K562 (cell line): ENCODE data around the gene PPM1L.

Experiments
- CC2D1A ChIP-seq: fragments of 450-650 bp; IDR thresholded peaks from 2 replicates; pipeline ENCODE4 v1.6.1; 2017; ENCODE audit warnings: mild to moderate bottlenecking
- CLOCK ChIP-seq: fragments of 250-450 bp; sonication (Bioruptor Pico); IDR thresholded peaks from 2 replicates; pipeline ENCODE4 v1.4.0; 2020; ENCODE audit warnings: mild to moderate bottlenecking, moderate library complexity, borderline replicate concordance
- DNMT1 ChIP-seq: fragments of 450-650 bp; IDR thresholded peaks from 2 replicates; pipeline ENCODE4 v1.6.1; 2016; ENCODE audit warnings: antibody characterized with exemption, mild to moderate bottlenecking
- EZH2 ChIP-seq: IDR thresholded peaks from 2 replicates; pipeline ENCODE4 v1.6.1; 2012; ENCODE audit warnings: low read depth, mild to moderate bottlenecking, inconsistent platforms, low read length, borderline replicate concordance
- JUND ChIP-seq, 2 experiments: IDR thresholded peaks; 2 replicates in 1 of 2; 3 replicates in 1 of 2; pipeline ENCODE4 v1.6.1; 2011; ENCODE audit warnings: borderline replicate concordance in 2 of 2, low read depth in 2 of 2, low read length in 2 of 2, improper control_type of control experiment in 1 of 2, missing biosample characterization in 1 of 2, missing genetic modification characterization in 1 of 2, missing genetic modification reagents in 1 of 2
- NFXL1 ChIP-seq: fragments of 450-650 bp; formaldehyde crosslinking; IDR thresholded peaks from 2 replicates; pipeline ENCODE4 v1.4.0; 2021; ENCODE audit warnings: mild to moderate bottlenecking
- REST ChIP-seq, 2 experiments: fragments of 450-650 bp; formaldehyde crosslinking in 1 of 2; IDR thresholded peaks; 2 replicates each; pipeline versions ENCODE4 v1.4.0 to v1.6.1; 2014 to 2020; ENCODE audit warnings: mild to moderate bottlenecking in 2 of 2, borderline replicate concordance in 1 of 2, low read depth in 1 of 2
- USF2 ChIP-seq: sonication (generic); formaldehyde crosslinking; IDR thresholded peaks from 2 replicates; pipeline ENCODE4 v1.5.0; 2020; ENCODE audit warnings: missing genetic modification reagents
- ZNF165 ChIP-seq: fragments of 250-450 bp; sonication (Bioruptor Pico); IDR thresholded peaks from 2 replicates; pipeline ENCODE4 v1.4.0; 2020; ENCODE audit warnings: borderline replicate concordance
- TF ChIP-seq, protein P1 (sequence below): sonication (generic); formaldehyde crosslinking; IDR thresholded peaks from 2 replicates; pipeline ENCODE4 v1.9.0; 2022; ENCODE audit warnings: mild to moderate bottlenecking, missing genetic modification reagents

GRCh38 chr3:160909917-160910316, 153.9 kb downstream of the PPM1L start:
- TF ChIP-seq EZH2 (no peak), DNMT1 (no peak), REST (IDR thresholded peaks at IDR 0.05; ENCODE audit: borderline replicate concordance) (no peak), REST (CRISPR knock-in tag; IDR thresholded peaks at IDR 0.05; ENCODE audit: low read depth) (no peak), CLOCK (CRISPR knock-in tag) (no peak), NFXL1 (CRISPR knock-in tag) (no peak), JUND (IDR thresholded peaks at IDR 0.05; ENCODE audit: borderline replicate concordance, low read depth, low read length) (no peak), JUND (tag; IDR thresholded peaks at IDR 0.05; ENCODE audit: borderline replicate concordance, low read depth, low read length) (no peak), ZNF165 (CRISPR knock-in tag) (no peak), CC2D1A (no peak), USF2 (CRISPR knock-in tag) (no peak)
- TF ChIP-seq, protein P1, sequence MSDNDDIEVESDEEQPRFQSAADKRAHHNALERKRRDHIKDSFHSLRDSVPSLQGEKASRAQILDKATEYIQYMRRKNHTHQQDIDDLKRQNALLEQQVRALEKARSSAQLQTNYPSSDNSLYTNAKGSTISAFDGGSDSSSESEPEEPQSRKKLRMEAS (CRISPR knock-in tag) = no peak
